A673 (cell line): Measurements from ENCODE around the gene ARHGAP18.

Source experiments
- EZH2 ChIP-seq: fragments of 200-600 bp; sonication (generic); IDR thresholded peaks from 2 replicates; pipeline ENCODE4 v1.6.1; 2017; ENCODE audit warnings: borderline replicate concordance, low read depth, mild to moderate bottlenecking, mixed read lengths, antibody characterized with exemption, low read length; ENCODE audit not compliant: poor library complexity, severe bottlenecking
- TF ChIP-seq, protein P1 (sequence below): fragments of 300-800, 200-600 bp; sonication (generic); conservative IDR thresholded peaks from 2 replicates; pipeline ENCODE4 v1.5.1; 2017; ENCODE audit warnings: low read depth, mild to moderate bottlenecking, antibody characterized with exemption, low read length, moderate library complexity, mixed read lengths

- TF ChIP-seq, protein P1, sequence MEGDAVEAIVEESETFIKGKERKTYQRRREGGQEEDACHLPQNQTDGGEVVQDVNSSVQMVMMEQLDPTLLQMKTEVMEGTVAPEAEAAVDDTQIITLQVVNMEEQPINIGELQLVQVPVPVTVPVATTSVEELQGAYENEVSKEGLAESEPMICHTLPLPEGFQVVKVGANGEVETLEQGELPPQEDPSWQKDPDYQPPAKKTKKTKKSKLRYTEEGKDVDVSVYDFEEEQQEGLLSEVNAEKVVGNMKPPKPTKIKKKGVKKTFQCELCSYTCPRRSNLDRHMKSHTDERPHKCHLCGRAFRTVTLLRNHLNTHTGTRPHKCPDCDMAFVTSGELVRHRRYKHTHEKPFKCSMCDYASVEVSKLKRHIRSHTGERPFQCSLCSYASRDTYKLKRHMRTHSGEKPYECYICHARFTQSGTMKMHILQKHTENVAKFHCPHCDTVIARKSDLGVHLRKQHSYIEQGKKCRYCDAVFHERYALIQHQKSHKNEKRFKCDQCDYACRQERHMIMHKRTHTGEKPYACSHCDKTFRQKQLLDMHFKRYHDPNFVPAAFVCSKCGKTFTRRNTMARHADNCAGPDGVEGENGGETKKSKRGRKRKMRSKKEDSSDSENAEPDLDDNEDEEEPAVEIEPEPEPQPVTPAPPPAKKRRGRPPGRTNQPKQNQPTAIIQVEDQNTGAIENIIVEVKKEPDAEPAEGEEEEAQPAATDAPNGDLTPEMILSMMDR = no peak
- no peak for TF ChIP-seq EZH2
These were observed 58.7 kb downstream of the ARHGAP18 start for GRCh38 chr6:129651291-129651691.
